Peyer's patch (tissue), 4 donors: ENCODE measurements around the gene CFAP61. TPM values are rescaled to one million over a fixed set of nuclear protein-coding genes. Genes with fewer than 3 reads are reported as not detected.

Experiments used
- DNase-seq, 3 donors: peaks; one replicate each; pipeline ENCODE4 v3.0.0-alpha.2; 2017 to 2019
- H3K27ac ChIP-seq, 4 donors: fragments of 200-600 bp; sonication (generic); one replicate each; pipeline ENCODE4 v1.5.1; 2016 to 2019
- H3K27me3 ChIP-seq, 2 donors: fragments of 200-600 bp; sonication (generic); one replicate each; pipeline ENCODE4 v1.5.1; 2019
- H3K36me3 ChIP-seq, 3 donors: fragments of 200-600 bp; sonication (generic); one replicate each; pipeline ENCODE4 v1.5.1; 2016 to 2019
- H3K4me1 ChIP-seq, 4 donors: fragments of 200-600 bp; sonication (generic); one replicate each; pipeline ENCODE4 v1.5.1; 2016 to 2019
- H3K4me3 ChIP-seq, 4 donors: fragments of 200-600 bp; sonication (generic); 1 replicate in 3 of 4; 2 replicates in 1 of 4; pipeline ENCODE4 v1.5.1; 2016 to 2019; ENCODE audit warnings: mild to moderate bottlenecking in 1 of 4
- H3K9me3 ChIP-seq, 4 donors: fragments of 200-600 bp; sonication (generic); one replicate each; pipeline ENCODE4 v1.5.1; 2016 to 2019; ENCODE audit warnings: mild to moderate bottlenecking in 1 of 4
- POLR2A ChIP-seq, 2 donors: fragments of 450-650 bp; IDR thresholded peaks; one replicate each; pipeline ENCODE4 v1.5.1; 2017; ENCODE audit warnings: antibody characterized with exemption in 2 of 2, mild to moderate bottlenecking in 2 of 2, moderate library complexity in 2 of 2
- total RNA-seq, 4 donors: library from RNA; depleted of rRNA; stranded (reverse); fragments of >200 nt; gene quantifications; one replicate each; pipeline ENCODE4 v1.1.0, GENCODE V29; 2016
- TF ChIP-seq, protein P1 (sequence below), 6 experiments: fragments of 450-650 bp in 4 of 6; fragments of 200-600 bp in 2 of 6; sonication (generic) in 1 of 6; IDR thresholded peaks; one replicate each; pipeline ENCODE4 v1.5.1; 2017 to 2019; ENCODE audit warnings: antibody characterized with exemption in 6 of 6, mild to moderate bottlenecking in 3 of 6, moderate library complexity in 1 of 6

The CFAP61 gene
- total RNA-seq, 4 donors from 2014 or later = not detected

DNA sequence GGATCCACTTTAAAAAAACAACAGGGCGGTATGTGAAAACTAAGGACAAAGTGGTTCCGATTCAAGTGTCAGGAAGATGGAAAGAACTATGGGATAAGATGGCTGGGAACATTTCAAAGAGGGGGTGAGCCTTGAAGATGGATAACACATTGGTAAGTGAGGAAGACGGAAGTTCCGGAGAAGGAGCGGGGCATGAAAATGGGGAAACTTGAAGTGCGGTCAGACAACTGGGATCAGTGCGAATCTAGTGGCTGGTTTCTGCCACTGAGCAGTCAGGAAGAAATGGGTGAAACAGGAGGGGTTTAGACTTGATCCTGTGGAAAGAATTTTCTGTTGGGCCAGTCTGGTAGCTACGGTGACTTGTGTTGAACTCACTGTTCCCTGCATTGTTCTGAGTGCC, 34.0 kb upstream of the CFAP61 start:
- H3K4me3 ChIP-seq = peak overlapping the region in 2 of 4 donors; percentile 3 to 85
- peaks cover 0 to 8% (median 0%) of the 10 kb centered on the region in 3 donors for H3K36me3 ChIP-seq
- H3K27ac ChIP-seq = no peak overlapping the region
- H3K9me3 ChIP-seq = no peaks in the 10 kb centered on the region
- no peak for DNase-seq
- TF ChIP-seq POLR2A (IDR thresholded peaks at IDR 0.05) = no peak
- TF ChIP-seq, protein P1, sequence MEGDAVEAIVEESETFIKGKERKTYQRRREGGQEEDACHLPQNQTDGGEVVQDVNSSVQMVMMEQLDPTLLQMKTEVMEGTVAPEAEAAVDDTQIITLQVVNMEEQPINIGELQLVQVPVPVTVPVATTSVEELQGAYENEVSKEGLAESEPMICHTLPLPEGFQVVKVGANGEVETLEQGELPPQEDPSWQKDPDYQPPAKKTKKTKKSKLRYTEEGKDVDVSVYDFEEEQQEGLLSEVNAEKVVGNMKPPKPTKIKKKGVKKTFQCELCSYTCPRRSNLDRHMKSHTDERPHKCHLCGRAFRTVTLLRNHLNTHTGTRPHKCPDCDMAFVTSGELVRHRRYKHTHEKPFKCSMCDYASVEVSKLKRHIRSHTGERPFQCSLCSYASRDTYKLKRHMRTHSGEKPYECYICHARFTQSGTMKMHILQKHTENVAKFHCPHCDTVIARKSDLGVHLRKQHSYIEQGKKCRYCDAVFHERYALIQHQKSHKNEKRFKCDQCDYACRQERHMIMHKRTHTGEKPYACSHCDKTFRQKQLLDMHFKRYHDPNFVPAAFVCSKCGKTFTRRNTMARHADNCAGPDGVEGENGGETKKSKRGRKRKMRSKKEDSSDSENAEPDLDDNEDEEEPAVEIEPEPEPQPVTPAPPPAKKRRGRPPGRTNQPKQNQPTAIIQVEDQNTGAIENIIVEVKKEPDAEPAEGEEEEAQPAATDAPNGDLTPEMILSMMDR (IDR thresholded peaks at IDR 0.05) = no peak
- peaks cover 0 to 24% (median 6%) of the 10 kb centered on the region in 4 donors for H3K4me1 ChIP-seq
- H3K27me3 ChIP-seq = no peaks in the 10 kb centered on the region

DNA sequence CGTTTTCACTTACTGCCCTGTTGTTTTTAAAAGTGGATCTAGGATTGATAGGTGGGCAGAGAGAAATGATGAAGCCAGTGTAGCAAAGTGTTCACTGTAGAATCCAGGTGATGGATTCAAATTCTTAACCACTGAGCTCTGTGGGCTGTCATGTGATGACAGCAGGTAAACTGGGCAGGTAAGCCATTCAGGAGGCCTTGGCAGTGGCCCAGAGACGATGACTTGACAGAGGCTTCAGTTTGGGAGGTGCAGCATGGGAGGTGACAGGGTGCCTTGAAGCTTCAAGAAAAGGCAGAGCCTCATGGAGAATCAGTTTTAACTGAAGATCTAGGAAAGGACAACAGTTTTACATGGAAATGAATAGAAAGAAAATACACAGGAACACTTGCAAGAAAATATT, 33.2 kb upstream of the CFAP61 start:
- H3K9me3 ChIP-seq = no peaks in the 10 kb centered on the region
- no peak for TF ChIP-seq POLR2A (IDR thresholded peaks at IDR 0.05)
- TF ChIP-seq, protein P1 (IDR thresholded peaks at IDR 0.05) = no peak
- no peak overlapping the region for H3K27ac ChIP-seq
- peaks cover 0 to 24% (median 6%) of the 10 kb centered on the region in 4 donors for H3K4me1 ChIP-seq
- no peak for DNase-seq
- H3K27me3 ChIP-seq = no peaks in the 10 kb centered on the region
- H3K4me3 ChIP-seq = no peak overlapping the region
- peaks cover 0 to 8% (median 0%) of the 10 kb centered on the region in 3 donors for H3K36me3 ChIP-seq

DNA sequence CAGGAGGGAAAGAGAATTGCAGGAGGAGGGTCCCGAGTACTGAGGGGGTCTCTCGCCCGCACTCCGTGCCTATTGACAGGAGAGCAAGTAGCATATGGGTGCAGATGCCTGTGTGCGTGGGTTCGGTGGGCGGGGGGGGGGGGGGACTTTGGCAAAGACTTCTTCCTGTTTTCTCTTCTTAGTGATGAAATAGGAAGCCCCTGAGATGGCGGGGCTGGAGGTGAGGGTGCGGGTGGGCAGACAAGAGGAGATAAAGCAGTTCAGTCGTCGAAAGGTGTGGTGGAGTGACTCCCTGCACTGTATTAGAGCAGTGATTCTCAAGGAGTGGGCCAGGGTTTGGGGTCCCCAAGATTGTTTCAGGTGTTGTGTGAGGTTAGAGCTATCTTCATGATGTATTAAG, 31.4 kb upstream of the CFAP61 start:
- Histone ChIP-seq H3K27ac (no peak overlapping the region), H3K4me1 (peaks cover 0 to 24% (median 6%) of the 10 kb centered on the region in 4 donors), H3K9me3 (no peaks in the 10 kb centered on the region), H3K4me3 (no peak overlapping the region), H3K27me3 (no peaks in the 10 kb centered on the region), H3K36me3 (peaks cover 0 to 17% (median 0%) of the 10 kb centered on the region in 3 donors)
- no peak for TF ChIP-seq POLR2A (IDR thresholded peaks at IDR 0.05)
- TF ChIP-seq, protein P1 (IDR thresholded peaks at IDR 0.05) = no peak
- no peak for DNase-seq

DNA sequence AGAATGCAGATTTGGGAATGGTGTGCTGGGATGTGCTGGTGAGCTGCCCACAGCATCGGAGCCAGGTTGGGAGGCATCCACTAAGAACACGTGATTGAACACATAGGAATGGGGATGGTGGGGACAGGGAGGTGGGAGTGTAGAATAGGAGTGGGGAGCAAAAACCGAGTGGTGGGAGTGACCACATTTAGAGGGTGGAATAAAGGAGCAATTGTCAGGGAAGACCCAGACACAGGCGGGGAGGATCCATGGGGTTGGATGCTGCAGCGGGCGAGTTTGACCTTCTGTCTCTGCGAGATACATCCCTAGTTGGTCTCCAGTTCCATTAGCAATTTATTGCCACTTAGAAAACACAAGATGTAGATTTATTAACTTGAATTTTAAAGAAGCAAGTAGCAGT, 30.5 kb upstream of the CFAP61 start:
- TF ChIP-seq, protein P1 (IDR thresholded peaks at IDR 0.05) = no peak
- TF ChIP-seq POLR2A (IDR thresholded peaks at IDR 0.05) = no peak
- peak overlapping the region in 1 of 4 donors; percentile 25 for H3K27ac ChIP-seq
- DNase-seq = no peak
- H3K4me1 ChIP-seq = peaks cover 0 to 19% (median 6%) of the 10 kb centered on the region in 4 donors
- no peaks in the 10 kb centered on the region for H3K9me3 ChIP-seq
- H3K27me3 ChIP-seq = no peaks in the 10 kb centered on the region
- no peak overlapping the region for H3K4me3 ChIP-seq
- H3K36me3 ChIP-seq = peaks cover 0 to 25% (median 0%) of the 10 kb centered on the region in 3 donors

DNA sequence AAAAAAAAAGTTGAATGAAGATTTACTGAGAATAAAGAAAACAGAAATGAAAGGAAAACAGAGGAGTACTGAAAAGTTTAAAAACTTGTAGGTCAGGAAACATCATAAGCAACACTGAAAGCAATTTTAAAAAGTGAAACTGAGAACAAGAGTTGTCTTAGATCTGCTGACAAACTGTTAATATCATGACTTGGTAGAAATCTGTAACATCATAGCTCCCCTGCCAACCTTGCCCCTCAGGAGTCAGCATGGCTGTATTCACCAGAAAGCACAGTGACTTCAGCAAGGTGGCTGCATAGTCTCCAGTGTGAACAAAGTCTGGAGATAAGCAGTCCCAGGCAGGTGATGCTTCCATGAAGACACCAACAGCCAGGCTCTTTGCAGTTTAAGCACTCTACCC, 29.8 kb upstream of the CFAP61 start:
- H3K27ac ChIP-seq = peak overlapping the region in 1 of 4 donors; percentile 25
- peaks cover 0 to 19% (median 6%) of the 10 kb centered on the region in 4 donors for H3K4me1 ChIP-seq
- peaks cover 0 to 31% (median 0%) of the 10 kb centered on the region in 3 donors for H3K36me3 ChIP-seq
- TF ChIP-seq, protein P1 (IDR thresholded peaks at IDR 0.05) = no peak
- no peak for TF ChIP-seq POLR2A (IDR thresholded peaks at IDR 0.05)
- H3K4me3 ChIP-seq = no peak overlapping the region
- H3K9me3 ChIP-seq = no peaks in the 10 kb centered on the region
- DNase-seq = no peak
- no peaks in the 10 kb centered on the region for H3K27me3 ChIP-seq

DNA sequence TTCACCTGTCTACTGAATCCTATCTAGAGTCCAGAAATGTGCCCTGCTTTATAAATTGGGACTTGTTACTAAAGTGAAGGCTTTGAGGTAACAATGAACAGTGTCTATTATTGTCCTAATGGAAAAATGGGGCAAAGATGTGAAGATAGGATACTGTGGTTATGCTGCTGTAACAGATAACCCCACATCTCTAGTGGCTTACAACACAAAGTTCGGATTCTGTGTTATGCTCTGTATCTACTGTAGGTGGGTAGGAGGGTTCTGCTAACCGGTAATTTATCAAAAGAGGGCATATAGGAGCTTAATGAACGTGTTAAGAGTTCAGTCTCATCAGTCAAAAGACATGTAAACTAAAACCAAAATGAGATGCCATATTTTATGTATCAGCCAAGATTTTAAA, 28.9 kb upstream of the CFAP61 start:
- Histone ChIP-seq H3K4me3 (no peak overlapping the region), H3K4me1 (peaks cover 0 to 14% (median 2%) of the 10 kb centered on the region in 4 donors), H3K36me3 (peaks cover 0 to 40% (median 0%) of the 10 kb centered on the region in 3 donors), H3K27me3 (no peaks in the 10 kb centered on the region), H3K27ac (no peak overlapping the region), H3K9me3 (no peaks in the 10 kb centered on the region)
- TF ChIP-seq POLR2A (IDR thresholded peaks at IDR 0.05) = no peak
- TF ChIP-seq, protein P1 (IDR thresholded peaks at IDR 0.05) = no peak
- DNase-seq = no peak
